ENCODE measurements around the gene CLEC3B.

The CLEC3B gene, protein sequence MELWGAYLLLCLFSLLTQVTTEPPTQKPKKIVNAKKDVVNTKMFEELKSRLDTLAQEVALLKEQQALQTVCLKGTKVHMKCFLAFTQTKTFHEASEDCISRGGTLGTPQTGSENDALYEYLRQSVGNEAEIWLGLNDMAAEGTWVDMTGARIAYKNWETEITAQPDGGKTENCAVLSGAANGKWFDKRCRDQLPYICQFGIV

DNA sequence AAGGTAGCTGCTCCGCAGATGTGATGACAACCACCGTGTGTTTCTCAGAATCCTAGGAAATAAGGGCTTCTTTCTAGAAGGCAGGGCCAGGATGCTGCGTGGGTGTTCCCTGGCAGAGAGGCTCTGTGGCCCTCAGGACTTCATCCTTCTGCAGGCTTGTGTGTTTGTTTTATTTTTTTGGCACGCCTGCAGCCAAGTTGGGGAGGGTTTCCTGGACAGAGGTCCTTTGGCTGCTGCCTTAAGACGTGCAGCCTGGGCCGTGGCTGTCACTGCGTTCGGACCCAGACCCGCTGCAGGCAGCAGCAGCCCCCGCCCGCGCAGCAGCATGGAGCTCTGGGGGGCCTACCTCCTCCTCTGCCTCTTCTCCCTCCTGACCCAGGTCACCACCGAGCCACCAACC, at the start of gene CLEC3B:
Gene CLEC3B, plus strand, starts transcription at position 266 of the 400 bp plus-strand sequence. Its CDS starts 60 bp downstream, at position 326.
- H3K27ac ChIP-seq (ENCODE audit: extremely low read depth, low read depth, low read length), result no peak within 1 kb of the TSS
- ChIA-PET CTCF (no interaction called here), POLR2A (no interaction called here)
- no peak within 1 kb of the TSS for H3K4me3 ChIP-seq (ENCODE audit: low read depth, low read length)
- no peaks in the 10 kb centered on the region for H3K36me3 ChIP-seq (ENCODE audit: control insufficient read depth in 2 of 2, insufficient read depth in 1 of 2, low read length in 2 of 2)
- 0 out of 2 replicates have a peak, but pooled peaks cover 2% of the 10 kb centered on the region for H3K4me1 ChIP-seq (ENCODE audit: control insufficient read depth, insufficient read depth, low read length)
- TF ChIP-seq BCL11B (tag by site-specific recombination; IDR thresholded peaks at IDR 0.05; ENCODE audit: low read depth) (no peak), ZFHX2 (tag by site-specific recombination; conservative IDR thresholded peaks at IDR 0.05) (peak; percentile 22; the same call in 1 of the 2 replicates)
- H3K9me3 ChIP-seq (ENCODE audit: control insufficient read depth, insufficient read depth, low read depth, low read length), result no peaks in the 10 kb centered on the region

DNA sequence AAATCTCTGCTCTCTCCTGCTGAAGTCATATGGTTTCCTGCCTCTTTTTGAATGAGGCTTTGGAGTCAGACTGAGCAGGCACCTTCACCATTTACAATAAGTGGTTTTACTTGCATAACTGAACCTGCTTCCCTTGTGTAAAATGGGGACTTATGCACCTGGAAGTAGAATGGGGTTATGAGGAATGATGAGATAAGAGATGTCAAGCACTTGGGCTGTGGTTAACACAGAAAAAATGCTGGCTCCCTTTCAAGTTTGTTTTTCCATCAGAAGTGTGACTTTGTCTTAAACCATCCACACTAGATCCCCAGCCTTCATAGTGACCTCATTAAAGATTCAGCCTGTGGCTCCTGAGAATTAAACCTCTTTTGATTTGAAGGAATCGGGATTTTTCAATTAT, 44.9 kb upstream of the CLEC3B start:
- ChIA-PET POLR2A (no interaction called here), CTCF (no interaction called here)
- TF ChIP-seq OSR2 (tag by site-specific recombination; IDR thresholded peaks at IDR 0.05) (no peak), ZNF302 (tag by site-specific recombination; IDR thresholded peaks at IDR 0.05; ENCODE audit: low read depth) (no peak), KLF7 (tag by site-specific recombination; IDR thresholded peaks at IDR 0.05; ENCODE audit: borderline replicate concordance) (no peak), SETDB1 (IDR thresholded peaks at IDR 0.05; ENCODE audit: insufficient read length, low read length) (no peak), ZNF530 (tag by site-specific recombination; IDR thresholded peaks at IDR 0.05; ENCODE audit: low read depth) (no peak), HOXC10 (CRISPR knock-in tag; IDR thresholded peaks at IDR 0.05) (no peak), PRDM4 (tag by site-specific recombination; IDR thresholded peaks at IDR 0.05) (no peak), ZSCAN18 (tag by site-specific recombination; IDR thresholded peaks at IDR 0.05) (no peak), ZNF776 (tag by site-specific recombination; IDR thresholded peaks at IDR 0.05; ENCODE audit: borderline replicate concordance) (no peak), ZNF843 (tag by site-specific recombination; IDR thresholded peaks at IDR 0.05) (no peak), ZNF248 (tag by site-specific recombination; IDR thresholded peaks at IDR 0.05) (no peak)
- TF ChIP-seq, protein P1, sequence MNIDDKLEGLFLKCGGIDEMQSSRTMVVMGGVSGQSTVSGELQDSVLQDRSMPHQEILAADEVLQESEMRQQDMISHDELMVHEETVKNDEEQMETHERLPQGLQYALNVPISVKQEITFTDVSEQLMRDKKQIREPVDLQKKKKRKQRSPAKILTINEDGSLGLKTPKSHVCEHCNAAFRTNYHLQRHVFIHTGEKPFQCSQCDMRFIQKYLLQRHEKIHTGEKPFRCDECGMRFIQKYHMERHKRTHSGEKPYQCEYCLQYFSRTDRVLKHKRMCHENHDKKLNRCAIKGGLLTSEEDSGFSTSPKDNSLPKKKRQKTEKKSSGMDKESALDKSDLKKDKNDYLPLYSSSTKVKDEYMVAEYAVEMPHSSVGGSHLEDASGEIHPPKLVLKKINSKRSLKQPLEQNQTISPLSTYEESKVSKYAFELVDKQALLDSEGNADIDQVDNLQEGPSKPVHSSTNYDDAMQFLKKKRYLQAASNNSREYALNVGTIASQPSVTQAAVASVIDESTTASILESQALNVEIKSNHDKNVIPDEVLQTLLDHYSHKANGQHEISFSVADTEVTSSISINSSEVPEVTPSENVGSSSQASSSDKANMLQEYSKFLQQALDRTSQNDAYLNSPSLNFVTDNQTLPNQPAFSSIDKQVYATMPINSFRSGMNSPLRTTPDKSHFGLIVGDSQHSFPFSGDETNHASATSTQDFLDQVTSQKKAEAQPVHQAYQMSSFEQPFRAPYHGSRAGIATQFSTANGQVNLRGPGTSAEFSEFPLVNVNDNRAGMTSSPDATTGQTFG (tag by site-specific recombination; IDR thresholded peaks at IDR 0.05; ENCODE audit: borderline replicate concordance), result no peak
- H3K36me3 ChIP-seq (ENCODE audit: control insufficient read depth in 2 of 2, insufficient read depth in 1 of 2, low read length in 2 of 2), result peaks cover 0 to 11% of the 10 kb centered on the region in 2 experiments; a peak in 1 of 3 replicates
- H3K9me3 ChIP-seq (ENCODE audit: control insufficient read depth, insufficient read depth, low read depth, low read length), result no peaks in the 10 kb centered on the region
- no peaks in the 10 kb centered on the region for H3K4me1 ChIP-seq (ENCODE audit: control insufficient read depth, insufficient read depth, low read length)
- H3K4me3 ChIP-seq (ENCODE audit: low read depth, low read length), result no peak overlapping the region
- H3K27ac ChIP-seq (ENCODE audit: extremely low read depth, low read depth, low read length), result no peak overlapping the region

DNA sequence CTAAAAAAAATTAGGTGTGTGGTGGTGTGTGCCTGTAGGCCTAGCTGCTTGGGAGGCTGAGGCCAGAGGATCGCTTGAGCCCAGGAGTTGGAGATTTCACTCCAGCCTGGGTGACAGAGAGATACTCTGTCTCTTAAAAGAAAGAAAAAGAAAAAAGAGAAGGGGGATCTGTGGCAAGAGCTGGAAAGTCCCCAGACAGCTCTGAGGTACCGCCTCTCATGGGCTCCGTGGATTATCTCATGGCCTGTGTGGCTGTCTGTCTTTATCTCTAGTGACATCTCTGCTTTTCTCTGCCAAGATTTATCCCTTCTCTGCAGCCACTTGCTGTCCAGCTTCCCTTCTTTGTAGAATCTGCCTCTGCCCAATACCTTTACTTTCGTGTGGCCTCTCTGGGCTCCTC, 44.4 kb upstream of the CLEC3B start:
- ChIA-PET CTCF (interaction anchor here (1.3 kb wide), 1 partner anchor 14 kb away, joined by 3 read pairs; no protein-coding TSS in a partner anchor), POLR2A (no interaction called here)
- no peak for TF ChIP-seq SP7 (tag by site-specific recombination; IDR thresholded peaks at IDR 0.05)
- no peak for TF ChIP-seq FEZF1 (tag by site-specific recombination; IDR thresholded peaks at IDR 0.05)
- no peak for TF ChIP-seq KLF16 (tag by site-specific recombination; IDR thresholded peaks at IDR 0.05)
- TF ChIP-seq ZNF2 (tag by site-specific recombination; IDR thresholded peaks at IDR 0.05), result no peak
- TF ChIP-seq GLIS1 (tag by site-specific recombination; IDR thresholded peaks at IDR 0.05), result no peak
- TF ChIP-seq, protein P2, sequence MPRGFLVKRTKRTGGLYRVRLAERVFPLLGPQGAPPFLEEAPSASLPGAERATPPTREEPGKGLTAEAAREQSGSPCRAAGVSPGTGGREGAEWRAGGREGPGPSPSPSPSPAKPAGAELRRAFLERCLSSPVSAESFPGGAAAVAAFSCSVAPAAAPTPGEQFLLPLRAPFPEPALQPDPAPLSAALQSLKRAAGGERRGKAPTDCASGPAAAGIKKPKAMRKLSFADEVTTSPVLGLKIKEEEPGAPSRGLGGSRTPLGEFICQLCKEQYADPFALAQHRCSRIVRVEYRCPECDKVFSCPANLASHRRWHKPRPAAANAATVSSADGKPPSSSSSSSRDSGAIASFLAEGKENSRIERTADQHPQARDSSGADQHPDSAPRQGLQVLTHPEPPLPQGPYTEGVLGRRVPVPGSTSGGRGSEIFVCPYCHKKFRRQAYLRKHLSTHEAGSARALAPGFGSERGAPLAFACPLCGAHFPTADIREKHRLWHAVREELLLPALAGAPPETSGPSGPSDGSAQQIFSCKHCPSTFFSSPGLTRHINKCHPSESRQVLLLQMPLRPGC (tag by site-specific recombination; IDR thresholded peaks at IDR 0.05), result no peak
- Histone ChIP-seq H3K4me1 (ENCODE audit: control insufficient read depth, insufficient read depth, low read length) (no peaks in the 10 kb centered on the region), H3K4me3 (ENCODE audit: low read depth, low read length) (no peak overlapping the region), H3K9me3 (ENCODE audit: control insufficient read depth, insufficient read depth, low read depth, low read length) (no peaks in the 10 kb centered on the region), H3K27ac (ENCODE audit: extremely low read depth, low read depth, low read length) (no peak overlapping the region), H3K36me3 (ENCODE audit: control insufficient read depth in 2 of 2, insufficient read depth in 1 of 2, low read length in 2 of 2) (peaks cover 0 to 11% of the 10 kb centered on the region in 2 experiments; a peak in 1 of 3 replicates)
